ENCODE results near the gene SETD6.

SETD6 gene, protein sequence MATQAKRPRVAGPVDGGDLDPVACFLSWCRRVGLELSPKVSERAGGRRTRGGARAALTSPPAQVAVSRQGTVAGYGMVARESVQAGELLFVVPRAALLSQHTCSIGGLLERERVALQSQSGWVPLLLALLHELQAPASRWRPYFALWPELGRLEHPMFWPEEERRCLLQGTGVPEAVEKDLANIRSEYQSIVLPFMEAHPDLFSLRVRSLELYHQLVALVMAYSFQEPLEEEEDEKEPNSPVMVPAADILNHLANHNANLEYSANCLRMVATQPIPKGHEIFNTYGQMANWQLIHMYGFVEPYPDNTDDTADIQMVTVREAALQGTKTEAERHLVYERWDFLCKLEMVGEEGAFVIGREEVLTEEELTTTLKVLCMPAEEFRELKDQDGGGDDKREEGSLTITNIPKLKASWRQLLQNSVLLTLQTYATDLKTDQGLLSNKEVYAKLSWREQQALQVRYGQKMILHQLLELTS

DNA sequence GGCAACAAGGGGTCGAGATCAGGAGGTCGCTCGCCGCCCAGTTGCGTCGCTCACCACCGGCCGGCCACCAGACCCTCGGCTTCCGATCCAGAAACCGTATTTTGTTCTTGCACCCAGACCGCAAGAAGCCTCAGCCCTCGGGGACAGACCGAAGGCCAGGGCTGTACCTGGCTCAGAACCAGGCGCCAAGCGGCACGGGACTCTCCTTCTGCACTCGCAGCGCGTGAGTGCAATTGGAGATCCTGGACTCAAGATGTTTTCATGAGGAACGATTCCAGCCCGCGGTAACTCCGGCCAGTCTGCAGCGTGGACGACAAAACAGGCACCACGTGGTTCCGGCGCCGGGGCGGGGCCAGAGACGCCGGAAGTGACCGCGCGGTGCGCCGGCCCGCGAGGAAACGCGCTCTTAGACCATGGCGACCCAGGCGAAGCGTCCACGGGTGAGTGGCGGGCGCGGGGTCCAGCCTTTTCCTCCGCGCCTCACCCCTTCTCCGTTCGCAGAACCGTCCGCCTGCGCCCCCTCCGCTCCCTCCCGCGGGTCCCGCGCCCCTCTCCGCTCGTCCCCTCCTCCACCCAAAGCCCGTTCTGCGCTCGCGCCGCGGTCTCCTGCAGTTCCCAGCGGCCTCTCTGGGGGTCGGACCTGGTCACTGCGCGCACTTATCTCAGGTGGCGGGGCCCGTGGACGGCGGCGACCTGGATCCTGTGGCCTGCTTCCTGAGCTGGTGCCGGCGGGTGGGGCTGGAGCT lies at the start of gene SETD6:
Gene SETD6, plus strand, starts transcription at position 393 of the 746 bp plus-strand sequence. Its CDS starts 21 bp downstream, at position 414.
- TF ChIP-seq, protein P1, sequence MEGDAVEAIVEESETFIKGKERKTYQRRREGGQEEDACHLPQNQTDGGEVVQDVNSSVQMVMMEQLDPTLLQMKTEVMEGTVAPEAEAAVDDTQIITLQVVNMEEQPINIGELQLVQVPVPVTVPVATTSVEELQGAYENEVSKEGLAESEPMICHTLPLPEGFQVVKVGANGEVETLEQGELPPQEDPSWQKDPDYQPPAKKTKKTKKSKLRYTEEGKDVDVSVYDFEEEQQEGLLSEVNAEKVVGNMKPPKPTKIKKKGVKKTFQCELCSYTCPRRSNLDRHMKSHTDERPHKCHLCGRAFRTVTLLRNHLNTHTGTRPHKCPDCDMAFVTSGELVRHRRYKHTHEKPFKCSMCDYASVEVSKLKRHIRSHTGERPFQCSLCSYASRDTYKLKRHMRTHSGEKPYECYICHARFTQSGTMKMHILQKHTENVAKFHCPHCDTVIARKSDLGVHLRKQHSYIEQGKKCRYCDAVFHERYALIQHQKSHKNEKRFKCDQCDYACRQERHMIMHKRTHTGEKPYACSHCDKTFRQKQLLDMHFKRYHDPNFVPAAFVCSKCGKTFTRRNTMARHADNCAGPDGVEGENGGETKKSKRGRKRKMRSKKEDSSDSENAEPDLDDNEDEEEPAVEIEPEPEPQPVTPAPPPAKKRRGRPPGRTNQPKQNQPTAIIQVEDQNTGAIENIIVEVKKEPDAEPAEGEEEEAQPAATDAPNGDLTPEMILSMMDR (IDR thresholded peaks at IDR 0.05; ENCODE audit: borderline replicate concordance, insufficient read depth, low read depth, low read length), result peak; percentile 22; the same call in 1 of the 2 replicates
- peak within 1 kb of the TSS; percentile 73 for H3K4me3 ChIP-seq (ENCODE audit: low read depth, low read length)

DNA sequence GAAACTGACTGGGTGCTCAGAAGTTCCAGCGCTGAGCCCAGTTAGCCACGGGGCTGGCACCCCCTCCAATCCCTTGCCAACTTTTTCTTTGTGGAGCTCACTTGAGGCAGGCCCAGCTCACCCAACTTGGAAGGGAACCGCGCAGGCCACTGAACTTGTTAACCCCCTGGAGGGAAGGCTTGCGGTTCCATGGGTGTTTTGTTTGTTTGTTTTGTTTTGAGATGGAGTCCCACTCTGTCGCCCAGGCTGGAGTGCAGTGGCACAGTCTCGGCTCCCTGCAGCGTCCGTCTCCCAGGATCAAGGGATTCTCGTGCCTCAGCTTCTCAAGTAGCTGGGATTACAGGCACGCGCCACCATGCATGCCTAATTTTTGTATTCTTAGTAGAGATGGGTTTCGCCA lies 49.5 kb upstream of the SETD6 start:
- TF ChIP-seq, protein P1 (IDR thresholded peaks at IDR 0.05; ENCODE audit: borderline replicate concordance, insufficient read depth, low read depth, low read length), result no peak

DNA sequence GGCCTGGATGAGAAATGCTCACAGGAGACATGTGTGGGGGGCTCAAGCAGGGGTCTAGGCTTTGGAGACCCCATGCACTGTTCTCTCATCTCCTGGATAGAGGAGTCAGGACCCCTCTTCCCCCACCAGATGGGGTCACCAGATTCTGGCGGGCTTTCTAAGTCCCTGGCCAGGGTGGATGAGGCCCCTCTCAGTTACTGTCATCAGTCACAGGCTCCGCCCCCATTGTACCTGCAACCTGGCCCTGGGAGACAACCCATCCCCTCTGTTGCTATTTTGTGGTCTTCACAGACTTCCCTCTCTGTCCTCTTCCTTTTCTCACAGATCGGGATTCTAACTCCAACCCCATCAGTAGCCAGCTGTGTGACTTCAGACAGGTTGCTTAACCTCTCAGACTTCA lies 48.9 kb upstream of the SETD6 start:
- no peak overlapping the region for H3K4me3 ChIP-seq (ENCODE audit: low read depth, low read length)
- TF ChIP-seq, protein P1 (IDR thresholded peaks at IDR 0.05; ENCODE audit: borderline replicate concordance, insufficient read depth, low read depth, low read length), result no peak

More for the DNA sequence above, 49.5 kb upstream of the SETD6 start:
- H3K4me3 ChIP-seq (ENCODE audit: low read depth, low read length), result no peak overlapping the region

DNA sequence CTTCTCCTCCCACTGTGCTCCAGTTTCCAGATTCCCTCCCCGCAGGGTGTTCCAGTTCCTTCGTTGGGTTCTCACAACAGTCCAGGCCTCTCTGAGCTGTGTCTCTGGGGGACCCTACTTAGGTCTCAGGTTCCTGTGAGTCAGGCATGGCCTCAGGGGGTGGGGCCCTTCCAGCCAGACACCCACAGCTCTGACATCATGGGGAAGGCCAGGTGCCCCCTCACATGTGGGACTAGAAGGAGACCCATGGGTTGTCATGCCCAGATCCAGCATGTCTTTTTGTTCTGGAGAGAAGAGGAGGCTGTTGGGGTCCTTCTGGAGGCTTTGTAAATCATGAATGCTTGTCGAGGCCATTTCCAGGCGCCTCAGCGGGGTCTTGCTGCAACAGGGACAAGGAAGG lies 47.4 kb upstream of the SETD6 start:
- TF ChIP-seq, protein P1 (IDR thresholded peaks at IDR 0.05; ENCODE audit: borderline replicate concordance, insufficient read depth, low read depth, low read length), result no peak
- no peak overlapping the region for H3K4me3 ChIP-seq (ENCODE audit: low read depth, low read length)

DNA sequence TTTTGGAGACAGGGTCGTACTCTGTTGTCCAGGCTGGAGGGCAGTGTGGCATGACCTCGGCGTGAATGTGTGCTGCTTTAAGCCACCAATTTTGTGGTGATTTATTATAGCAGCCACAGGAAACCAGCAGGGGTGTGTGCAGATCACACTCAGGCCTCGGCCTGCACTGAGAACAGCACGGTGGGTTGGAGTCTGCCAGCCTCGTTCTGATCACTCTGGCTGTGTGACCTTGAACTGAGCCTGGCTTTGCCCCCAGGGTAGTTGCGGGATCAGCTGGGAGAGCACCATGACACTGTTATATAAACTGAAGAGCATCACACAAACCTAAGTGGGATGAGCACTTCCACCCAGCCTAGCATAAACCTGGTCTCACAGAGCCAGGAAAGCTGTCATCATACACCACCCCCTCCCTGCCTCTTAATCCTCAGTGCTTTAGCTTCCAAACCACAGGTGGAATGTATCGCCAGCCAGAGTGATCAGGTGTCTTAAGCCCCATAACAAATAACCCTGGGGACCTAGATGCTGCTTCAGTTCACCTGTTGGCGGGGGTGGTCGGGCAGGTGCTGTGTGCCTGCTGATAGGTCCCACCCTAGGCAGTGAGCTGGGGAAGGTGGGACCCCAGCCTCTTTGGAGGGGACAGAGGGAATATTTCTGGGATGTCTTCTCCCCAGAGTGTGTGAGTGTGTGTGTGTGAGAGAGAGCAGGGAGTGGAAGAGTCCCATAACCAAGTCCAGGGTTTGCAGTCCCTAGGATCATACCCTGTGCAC lies 43.9 kb upstream of the SETD6 start:
- TF ChIP-seq, protein P1 (IDR thresholded peaks at IDR 0.05; ENCODE audit: borderline replicate concordance, insufficient read depth, low read depth, low read length), result no peak

DNA sequence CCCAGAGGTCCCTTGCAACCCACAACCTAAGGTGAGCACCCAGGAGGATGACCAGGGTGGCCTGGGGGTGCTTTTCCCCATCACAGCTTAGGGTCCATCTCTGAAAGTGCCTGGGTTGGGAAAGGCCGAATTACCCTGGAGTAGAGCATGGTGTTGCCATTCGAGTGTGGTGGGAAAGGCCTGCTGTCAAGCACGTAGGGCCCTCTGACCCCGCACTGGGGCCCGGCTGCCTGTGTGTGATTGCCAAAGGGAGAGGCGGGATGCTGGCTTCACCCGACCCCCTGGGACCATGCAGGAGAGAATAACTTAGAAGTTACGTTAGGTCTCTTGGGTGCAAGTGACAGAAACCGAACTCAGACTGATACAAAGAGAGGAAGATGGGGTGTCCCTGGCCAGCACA lies 43.1 kb upstream of the SETD6 start:
- TF ChIP-seq, protein P1 (IDR thresholded peaks at IDR 0.05; ENCODE audit: borderline replicate concordance, insufficient read depth, low read depth, low read length), result no peak
- H3K4me3 ChIP-seq (ENCODE audit: low read depth, low read length), result no peak overlapping the region

More for the DNA sequence above, 43.9 kb upstream of the SETD6 start:
- no peak overlapping the region for H3K4me3 ChIP-seq (ENCODE audit: low read depth, low read length)

Measured in GM12875 (cell line).